ENCODE data around the gene PCDHGA2.
"Not testable (repeated sequence)": the region's sequence is repeated elsewhere in the genome, so short reads cannot be mapped to it uniquely, and the experiment has no call there.

PCDHGA2 gene

GRCh38 chr5:141383345-141383744 is 44.8 kb downstream of the PCDHGA2 start:
- no peak for DNase-seq

- DNase-seq = no peak
Measured at GRCh38 chr5:141384471-141385267, 46.1 kb downstream of the PCDHGA2 start.

GRCh38 chr5:141387557-141388311 is 49.2 kb downstream of the PCDHGA2 start, which contains the start of gene PCDHGB4:
Gene PCDHGB4, plus strand, starts transcription at chr5:141387698. Its CDS starts 187 bp downstream, at chr5:141387885.
- not testable (repeated sequence) for DNase-seq

GRCh38 chr5:141388661-141389060 is 50.1 kb downstream of the PCDHGA2 start:
- DNase-seq = no peak

- DNase-seq = no peak
Measured at GRCh38 chr5:141389153-141390042, 50.8 kb downstream of the PCDHGA2 start.

- no peak for DNase-seq
Measured at GRCh38 chr5:141392429-141393198, 54.1 kb downstream of the PCDHGA2 start, which contains the start of gene PCDHGA8. Gene PCDHGA8, plus strand, starts transcription at chr5:141392633. Its CDS starts 181 bp downstream, at chr5:141392814.
